ENCODE data around the gene DGKH. TPM values are rescaled to one million over a fixed set of nuclear protein-coding genes. Genes with fewer than 3 reads are reported as not detected.

The DGKH gene
- total RNA-seq, 2 donors from 2014 or later: 15.3 to 19.2 TPM

- ATAC-seq (replicated peaks in 1 of 2) (no peak), DNase-seq (no peak)
- peaks cover 14% of the 10 kb centered on the region for H3K27me3 Mint-ChIP-seq (ENCODE audit: low read depth)
- H3K4me3 Mint-ChIP-seq: no peak overlapping the region
- H3K9me3 Mint-ChIP-seq: no peaks in the 10 kb centered on the region
- no peaks in the 10 kb centered on the region for H3K36me3 Mint-ChIP-seq (ENCODE audit: insufficient read depth in 2 of 2)
- no peak overlapping the region for H3K27ac Mint-ChIP-seq
- no peaks in the 10 kb centered on the region for H3K4me1 Mint-ChIP-seq (ENCODE audit: low read depth)
These were observed 20.2 kb upstream of the DGKH start for GRCh38 chr13:42028113-42028799.

- ATAC-seq (replicated peaks in 1 of 2): no peak
- no peak for DNase-seq
- H3K27ac Mint-ChIP-seq: no peak overlapping the region
- no peak overlapping the region for H3K4me3 Mint-ChIP-seq
- peaks cover 10% of the 10 kb centered on the region for H3K27me3 Mint-ChIP-seq (ENCODE audit: low read depth)
- H3K36me3 Mint-ChIP-seq (ENCODE audit: insufficient read depth in 2 of 2): peaks cover 4 to 5% of the 10 kb centered on the region in 2 donors
- peaks cover 16% of the 10 kb centered on the region for H3K4me1 Mint-ChIP-seq (ENCODE audit: low read depth)
- H3K9me3 Mint-ChIP-seq: peaks cover 0 to 1% of the 10 kb centered on the region in 2 donors
These were observed 12.4 kb upstream of the DGKH start for GRCh38 chr13:42035905-42036521.

- H3K4me1 Mint-ChIP-seq (ENCODE audit: low read depth): peaks cover 20% of the 10 kb centered on the region
- H3K27ac Mint-ChIP-seq: no peak overlapping the region
- H3K36me3 Mint-ChIP-seq (ENCODE audit: insufficient read depth in 2 of 2): peaks cover 5 to 6% of the 10 kb centered on the region in 2 donors
- peaks cover 13% of the 10 kb centered on the region for H3K27me3 Mint-ChIP-seq (ENCODE audit: low read depth)
- no peak for ATAC-seq (replicated peaks in 1 of 2)
- no peak for DNase-seq
- H3K9me3 Mint-ChIP-seq: peaks cover 0 to 1% of the 10 kb centered on the region in 2 donors
- no peak overlapping the region for H3K4me3 Mint-ChIP-seq
These were observed 11.7 kb upstream of the DGKH start for GRCh38 chr13:42036711-42037110.

- peak overlapping the region; percentile 43 for H3K27ac Mint-ChIP-seq
These were observed 9.6 kb upstream of the DGKH start for GRCh38 chr13:42038661-42039456.

GRCh38 chr13:42039457-42039945 is 8.9 kb upstream of the DGKH start:
- Mint-ChIP-seq H3K9me3 (peaks cover 0 to 1% of the 10 kb centered on the region in 2 donors), H3K36me3 (ENCODE audit: insufficient read depth in 2 of 2) (peaks cover 5 to 9% of the 10 kb centered on the region in 2 donors), H3K27ac (peak overlapping the region; percentile 43), H3K4me3 (peak overlapping the region; percentile 83 to 92), H3K4me1 (ENCODE audit: low read depth) (peaks cover 30% of the 10 kb centered on the region), H3K27me3 (ENCODE audit: low read depth) (peaks cover 18% of the 10 kb centered on the region)
- ATAC-seq (replicated peaks in 1 of 2) (peak in 1 of 2 donors; percentile 1), DNase-seq (no peak)

More at GRCh38 chr13:42038661-42039456, 9.6 kb upstream of the DGKH start:
- Mint-ChIP-seq H3K4me1 (ENCODE audit: low read depth) (peaks cover 30% of the 10 kb centered on the region), H3K4me3 (peak overlapping the region; percentile 83 to 92), H3K9me3 (peaks cover 0 to 1% of the 10 kb centered on the region in 2 donors), H3K36me3 (ENCODE audit: insufficient read depth in 2 of 2) (peaks cover 5 to 9% of the 10 kb centered on the region in 2 donors), H3K27me3 (ENCODE audit: low read depth) (peaks cover 18% of the 10 kb centered on the region)
- DNase-seq: no peak
- ATAC-seq (replicated peaks in 1 of 2): no peak

- H3K27ac Mint-ChIP-seq: peak overlapping the region; percentile 43
- DNase-seq (peak; percentile 87 to 88), ATAC-seq (replicated peaks in 1 of 2) (peak; percentile 87)
- H3K4me3 Mint-ChIP-seq: peak overlapping the region; percentile 83 to 92
- H3K4me1 Mint-ChIP-seq (ENCODE audit: low read depth): peaks cover 30% of the 10 kb centered on the region
- H3K9me3 Mint-ChIP-seq: peaks cover 0 to 1% of the 10 kb centered on the region in 2 donors
- H3K36me3 Mint-ChIP-seq (ENCODE audit: insufficient read depth in 2 of 2): peaks cover 3 to 9% of the 10 kb centered on the region in 2 donors
- peaks cover 18% of the 10 kb centered on the region for H3K27me3 Mint-ChIP-seq (ENCODE audit: low read depth)
These were observed 8.3 kb upstream of the DGKH start for GRCh38 chr13:42039946-42040729.

GRCh38 chr13:42040730-42041010 is 7.8 kb upstream of the DGKH start:
- H3K27me3 Mint-ChIP-seq (ENCODE audit: low read depth): peaks cover 18% of the 10 kb centered on the region
- ATAC-seq (replicated peaks in 1 of 2) (no peak), DNase-seq (no peak)
- H3K9me3 Mint-ChIP-seq: no peaks in the 10 kb centered on the region
- H3K27ac Mint-ChIP-seq: no peak overlapping the region
- peaks cover 3 to 6% of the 10 kb centered on the region in 2 donors for H3K36me3 Mint-ChIP-seq (ENCODE audit: insufficient read depth in 2 of 2)
- H3K4me1 Mint-ChIP-seq (ENCODE audit: low read depth): peaks cover 32% of the 10 kb centered on the region
- H3K4me3 Mint-ChIP-seq: peak overlapping the region; percentile 93 to 97

GRCh38 chr13:42041011-42041683 is 7.3 kb upstream of the DGKH start:
- DNase-seq (peak; percentile 55 to 59), ATAC-seq (replicated peaks in 1 of 2) (peak; percentile 33 to 37)
- Mint-ChIP-seq H3K9me3 (no peaks in the 10 kb centered on the region), H3K4me3 (peak overlapping the region; percentile 93 to 97), H3K4me1 (ENCODE audit: low read depth) (peaks cover 36% of the 10 kb centered on the region), H3K27me3 (ENCODE audit: low read depth) (peaks cover 21% of the 10 kb centered on the region), H3K36me3 (ENCODE audit: insufficient read depth in 2 of 2) (peaks cover 2 to 6% of the 10 kb centered on the region in 2 donors), H3K27ac (peak overlapping the region; percentile 77)

GRCh38 chr13:42041684-42042035 is 6.8 kb upstream of the DGKH start:
- Mint-ChIP-seq H3K36me3 (ENCODE audit: insufficient read depth in 2 of 2) (peaks cover 2 to 4% of the 10 kb centered on the region in 2 donors), H3K27me3 (ENCODE audit: low read depth) (peaks cover 21% of the 10 kb centered on the region)
- no peak for ATAC-seq (replicated peaks in 1 of 2)

GRCh38 chr13:42043676-42044075 is 4.8 kb upstream of the DGKH start:
- DNase-seq: no peak
- H3K27me3 Mint-ChIP-seq (ENCODE audit: low read depth): peaks cover 22% of the 10 kb centered on the region
- no peaks in the 10 kb centered on the region for H3K9me3 Mint-ChIP-seq
- no peak for ATAC-seq (replicated peaks in 1 of 2)
- H3K27ac Mint-ChIP-seq: no peak overlapping the region
- H3K4me3 Mint-ChIP-seq: no peak overlapping the region
- H3K36me3 Mint-ChIP-seq (ENCODE audit: insufficient read depth in 2 of 2): peaks cover 2 to 4% of the 10 kb centered on the region in 2 donors
- H3K4me1 Mint-ChIP-seq (ENCODE audit: low read depth): peaks cover 45% of the 10 kb centered on the region

More at GRCh38 chr13:42041684-42042035, 6.8 kb upstream of the DGKH start:
- peak overlapping the region; percentile 77 for H3K27ac Mint-ChIP-seq
- H3K9me3 Mint-ChIP-seq: no peaks in the 10 kb centered on the region
- peak overlapping the region; percentile 93 to 97 for H3K4me3 Mint-ChIP-seq
- peaks cover 42% of the 10 kb centered on the region for H3K4me1 Mint-ChIP-seq (ENCODE audit: low read depth)
- DNase-seq: no peak

GRCh38 chr13:42046448-42046847 is 2.0 kb upstream of the DGKH start:
- Mint-ChIP-seq H3K27me3 (ENCODE audit: low read depth) (peaks cover 17% of the 10 kb centered on the region), H3K27ac (no peak overlapping the region), H3K36me3 (ENCODE audit: insufficient read depth in 2 of 2) (peaks cover 2 to 8% of the 10 kb centered on the region in 2 donors), H3K4me1 (ENCODE audit: low read depth) (peaks cover 40% of the 10 kb centered on the region), H3K4me3 (no peak overlapping the region), H3K9me3 (no peaks in the 10 kb centered on the region)
- ATAC-seq (replicated peaks in 1 of 2) (no peak), DNase-seq (no peak)
